ENCODE measurements around the gene FADS2. TPM values are rescaled to one million over a fixed set of nuclear protein-coding genes. Genes with fewer than 3 reads are reported as not detected.
A peak's percentile ranks its signal among the peaks of the same experiment; 100 is the strongest.

The FADS2 gene
- total and polyA plus RNA-seq, 2 of the 13 experiments (the other 11 are each of a cell fraction or from before 2014, with no cell fraction given), result 90.1 to 124 TPM

DNA sequence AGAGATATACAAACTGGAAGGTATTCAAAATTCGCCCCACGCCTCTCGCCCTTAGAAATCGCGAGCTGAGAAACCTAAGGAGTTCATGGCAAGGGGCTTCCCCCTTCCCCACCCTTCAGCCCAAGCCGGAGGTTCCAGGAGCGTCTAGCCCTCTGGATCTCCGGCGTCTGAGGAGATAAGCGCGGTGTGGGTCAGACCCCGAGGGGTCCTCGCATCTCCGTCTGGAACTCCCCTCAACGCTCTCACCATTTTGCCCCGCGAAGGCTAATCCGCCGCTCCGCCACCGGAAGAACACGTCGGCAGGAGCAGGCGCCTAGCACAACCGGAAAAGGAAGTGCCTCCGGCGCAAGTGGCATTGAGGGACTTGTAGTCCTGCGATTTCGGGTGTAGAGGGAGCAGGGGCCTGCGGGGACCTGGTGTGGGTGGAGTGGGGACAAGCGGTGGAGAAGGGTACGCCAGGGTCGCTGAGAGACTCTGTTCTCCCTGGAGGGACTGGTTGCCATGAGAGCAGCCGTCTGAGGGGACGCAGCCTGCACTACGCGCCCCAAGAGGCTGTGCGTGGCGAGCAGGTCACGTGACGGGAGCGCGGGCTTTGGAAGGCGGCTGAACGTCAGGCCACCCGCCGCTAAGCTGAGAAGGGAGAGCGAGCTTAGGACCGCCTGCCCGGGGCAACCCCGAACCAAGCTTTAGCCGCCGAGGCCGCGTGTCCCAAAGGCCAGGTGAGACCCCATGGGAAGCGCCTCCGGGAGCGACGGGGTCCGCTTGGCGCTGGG, 35.6 kb upstream of the FADS2 start, which contains the start of the genes FEN1 and TMEM258:
Gene FEN1 (plus strand): TSS at position 602 of the 773 bp plus-strand sequence. CDS start 2,451 bp downstream, outside the sequence.
Gene TMEM258 (minus strand): TSS at position 290 of the 773 bp plus-strand sequence. CDS start 41 bp downstream, at position 249.
- ATAC-seq (peak; percentile 86), DNase-seq (ENCODE audit: low spot score) (peak; percentile 91), FAIRE-seq (no peak)
- peak within 1 kb of the TSS; percentile 68 to 87 (median 81) for H3K4me3 ChIP-seq (replicated peaks in 1 of 3; ENCODE audit: insufficient read depth in 1 of 3, low read depth in 2 of 3, low read length in 3 of 3)
- peak within 1 kb of the TSS; percentile 99 for H3K27ac ChIP-seq (ENCODE audit: extremely low read length, insufficient read depth, low read length)
- H3K27me3 ChIP-seq (ENCODE audit: control insufficient read depth in 1 of 2, insufficient read depth in 2 of 2, low read length in 2 of 2), result no peaks in the 10 kb centered on the region; a peak in 1 of 5 replicates
- H3K4me2 ChIP-seq (ENCODE audit: low read depth, low read length), result peak within 1 kb of the TSS; percentile 89
- POLR2A ChIA-PET, result interaction anchor here (0.6 to 4.2 kb wide), 24 partner anchors 9 to 799 kb away, joined by 3 to 50 read pairs (median 4); partner anchors contain the start of genes BEST1, FADS1, FADS2 and FTH1
- peak within 1 kb of the TSS; percentile 88 for H2AFZ ChIP-seq (ENCODE audit: low read length)
- 0% methylated on average over 8 of the region's 61 CpGs for WGBS (ENCODE audit: low lambda C conversion rate)
- H3K79me2 ChIP-seq (ENCODE audit: insufficient read depth, low read length), result peaks cover 47% of the 10 kb centered on the region
- H4K20me1 ChIP-seq (ENCODE audit: insufficient read depth, low read length), result no peaks in the 10 kb centered on the region; the same call in 1 of the 2 replicates
- no peaks in the 10 kb centered on the region for H3K9me3 ChIP-seq (ENCODE audit: low read length)
- intact Hi-C loops (cut with micrococcal nuclease; ENCODE audit: unreplicated experiment), result loop anchor here (1.0 kb wide), 1 partner anchor 316 kb away; no protein-coding TSS in a partner anchor
- peaks cover 10 to 48% of the 10 kb centered on the region in 2 experiments for H3K36me3 ChIP-seq (replicated peaks in 1 of 2; ENCODE audit: control insufficient read depth in 1 of 2, insufficient read depth in 2 of 2, low read length in 2 of 2)
- no TSS peak for BruUV-seq (replicated peaks)
- in situ Hi-C loops (cut with HindIII; ENCODE audit: extremely low pct_ligation_motif_present, low pct_unique_long_range_greater_than_20kb), result loop anchor here (10.0 kb wide), 1 partner anchor 292 kb away; no protein-coding TSS in a partner anchor
- peaks cover 49% of the 10 kb centered on the region for H3K4me1 ChIP-seq (ENCODE audit: insufficient read depth, low read length)
- peak within 1 kb of the TSS; percentile 96 for H3K9ac ChIP-seq (ENCODE audit: insufficient read depth, low read depth, low read length)
- CTCF ChIA-PET (ENCODE audit: low intra/inter-chr PET ratio, low total read pairs), result no interaction called here
- TF ChIP-seq, protein P1, sequence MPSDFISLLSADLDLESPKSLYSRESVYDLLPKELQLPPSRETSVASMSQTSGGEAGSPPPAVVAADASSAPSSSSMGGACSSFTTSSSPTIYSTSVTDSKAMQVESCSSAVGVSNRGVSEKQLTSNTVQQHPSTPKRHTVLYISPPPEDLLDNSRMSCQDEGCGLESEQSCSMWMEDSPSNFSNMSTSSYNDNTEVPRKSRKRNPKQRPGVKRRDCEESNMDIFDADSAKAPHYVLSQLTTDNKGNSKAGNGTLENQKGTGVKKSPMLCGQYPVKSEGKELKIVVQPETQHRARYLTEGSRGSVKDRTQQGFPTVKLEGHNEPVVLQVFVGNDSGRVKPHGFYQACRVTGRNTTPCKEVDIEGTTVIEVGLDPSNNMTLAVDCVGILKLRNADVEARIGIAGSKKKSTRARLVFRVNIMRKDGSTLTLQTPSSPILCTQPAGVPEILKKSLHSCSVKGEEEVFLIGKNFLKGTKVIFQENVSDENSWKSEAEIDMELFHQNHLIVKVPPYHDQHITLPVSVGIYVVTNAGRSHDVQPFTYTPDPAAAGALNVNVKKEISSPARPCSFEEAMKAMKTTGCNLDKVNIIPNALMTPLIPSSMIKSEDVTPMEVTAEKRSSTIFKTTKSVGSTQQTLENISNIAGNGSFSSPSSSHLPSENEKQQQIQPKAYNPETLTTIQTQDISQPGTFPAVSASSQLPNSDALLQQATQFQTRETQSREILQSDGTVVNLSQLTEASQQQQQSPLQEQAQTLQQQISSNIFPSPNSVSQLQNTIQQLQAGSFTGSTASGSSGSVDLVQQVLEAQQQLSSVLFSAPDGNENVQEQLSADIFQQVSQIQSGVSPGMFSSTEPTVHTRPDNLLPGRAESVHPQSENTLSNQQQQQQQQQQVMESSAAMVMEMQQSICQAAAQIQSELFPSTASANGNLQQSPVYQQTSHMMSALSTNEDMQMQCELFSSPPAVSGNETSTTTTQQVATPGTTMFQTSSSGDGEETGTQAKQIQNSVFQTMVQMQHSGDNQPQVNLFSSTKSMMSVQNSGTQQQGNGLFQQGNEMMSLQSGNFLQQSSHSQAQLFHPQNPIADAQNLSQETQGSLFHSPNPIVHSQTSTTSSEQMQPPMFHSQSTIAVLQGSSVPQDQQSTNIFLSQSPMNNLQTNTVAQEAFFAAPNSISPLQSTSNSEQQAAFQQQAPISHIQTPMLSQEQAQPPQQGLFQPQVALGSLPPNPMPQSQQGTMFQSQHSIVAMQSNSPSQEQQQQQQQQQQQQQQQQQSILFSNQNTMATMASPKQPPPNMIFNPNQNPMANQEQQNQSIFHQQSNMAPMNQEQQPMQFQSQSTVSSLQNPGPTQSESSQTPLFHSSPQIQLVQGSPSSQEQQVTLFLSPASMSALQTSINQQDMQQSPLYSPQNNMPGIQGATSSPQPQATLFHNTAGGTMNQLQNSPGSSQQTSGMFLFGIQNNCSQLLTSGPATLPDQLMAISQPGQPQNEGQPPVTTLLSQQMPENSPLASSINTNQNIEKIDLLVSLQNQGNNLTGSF (CRISPR knock-in tag; IDR thresholded peaks at IDR 0.05), result 0 out of 2 replicates have a peak, but pooled peaks have one; percentile 46
- TF ChIP-seq, protein P2, sequence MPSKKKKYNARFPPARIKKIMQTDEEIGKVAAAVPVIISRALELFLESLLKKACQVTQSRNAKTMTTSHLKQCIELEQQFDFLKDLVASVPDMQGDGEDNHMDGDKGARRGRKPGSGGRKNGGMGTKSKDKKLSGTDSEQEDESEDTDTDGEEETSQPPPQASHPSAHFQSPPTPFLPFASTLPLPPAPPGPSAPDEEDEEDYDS (CRISPR knock-in tag; IDR thresholded peaks at IDR 0.05), result peak; percentile 68; the same call in 1 of the 2 replicates
- TF ChIP-seq, protein P3, sequence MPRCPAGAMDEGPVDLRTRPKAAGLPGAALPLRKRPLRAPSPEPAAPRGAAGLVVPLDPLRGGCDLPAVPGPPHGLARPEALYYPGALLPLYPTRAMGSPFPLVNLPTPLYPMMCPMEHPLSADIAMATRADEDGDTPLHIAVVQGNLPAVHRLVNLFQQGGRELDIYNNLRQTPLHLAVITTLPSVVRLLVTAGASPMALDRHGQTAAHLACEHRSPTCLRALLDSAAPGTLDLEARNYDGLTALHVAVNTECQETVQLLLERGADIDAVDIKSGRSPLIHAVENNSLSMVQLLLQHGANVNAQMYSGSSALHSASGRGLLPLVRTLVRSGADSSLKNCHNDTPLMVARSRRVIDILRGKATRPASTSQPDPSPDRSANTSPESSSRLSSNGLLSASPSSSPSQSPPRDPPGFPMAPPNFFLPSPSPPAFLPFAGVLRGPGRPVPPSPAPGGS (CRISPR knock-in tag; IDR thresholded peaks at IDR 0.05), result peak; percentile 47; the same call in 1 of the 2 replicates
- TF ChIP-seq IRF2 (CRISPR knock-in tag; IDR thresholded peaks at IDR 0.05), result peak; percentile 69
- no peak for TF ChIP-seq JUND (CRISPR knock-in tag; IDR thresholded peaks at IDR 0.05)
- peak; percentile 86 for TF ChIP-seq POLR2AphosphoS5 (IDR thresholded peaks at IDR 0.05; ENCODE audit: low read depth, low read length)
- TF ChIP-seq RARA (CRISPR knock-in tag; IDR thresholded peaks at IDR 0.05), result no peak; the same call in 1 of the 2 replicates
- TF ChIP-seq NR2F1 (CRISPR knock-in tag; IDR thresholded peaks at IDR 0.05), result no peak
- peak; percentile 79 for TF ChIP-seq YY1 (IDR thresholded peaks at IDR 0.05; ENCODE audit: insufficient read depth, insufficient replicate concordance, low read depth, low read length)
- TF ChIP-seq ZMYM4 (CRISPR knock-in tag; IDR thresholded peaks at IDR 0.05), result 0 out of 2 replicates have a peak, but pooled peaks have one; percentile 32
- TF ChIP-seq ZNF143 (CRISPR knock-in tag; IDR thresholded peaks at IDR 0.05), result peak; percentile 98
- no peak for TF ChIP-seq ZNF296 (CRISPR knock-in tag; conservative IDR thresholded peaks at IDR 0.05)
- peak; percentile 51; the same call in 1 of the 2 replicates for TF ChIP-seq SMYD3 (CRISPR knock-in tag; IDR thresholded peaks at IDR 0.05)
- peak; percentile 89 for TF ChIP-seq ZNF335 (CRISPR knock-in tag; IDR thresholded peaks at IDR 0.05)

Data from HepG2 (cell line).